HPDE6-E6E7 (cell line): ENCODE data around the gene LANCL3.
"Not testable (repeated sequence)": the region's sequence is repeated elsewhere in the genome, so short reads cannot be mapped to it uniquely, and the experiment has no call there.

Experiments used
- DNase-seq: peaks from one replicate; pipeline ENCODE4 v3.0.0; 2011; ENCODE audit warnings: missing footprints; ENCODE audit errors: extremely low spot score

LANCL3 gene

DNA sequence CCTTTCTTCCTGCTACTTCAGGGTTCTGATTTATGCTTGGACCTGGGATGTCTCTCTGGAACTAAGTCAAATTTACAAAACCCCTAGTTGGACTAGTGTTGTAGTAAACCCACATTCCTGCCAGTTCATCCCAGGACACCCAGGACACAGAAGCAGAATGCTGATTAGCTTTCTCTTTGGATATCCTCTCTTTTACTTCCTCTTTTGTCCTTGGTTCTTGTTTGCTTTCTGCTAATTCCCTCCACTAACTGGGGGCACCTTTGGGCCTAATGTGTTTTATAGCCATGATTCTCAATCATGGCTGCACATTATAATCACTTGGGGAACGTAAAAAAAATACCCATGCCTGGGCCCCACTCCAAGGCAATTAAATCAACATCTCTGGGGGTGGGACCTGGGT, 42.5 kb downstream of the LANCL3 start:
- DNase-seq, result no peak

DNA sequence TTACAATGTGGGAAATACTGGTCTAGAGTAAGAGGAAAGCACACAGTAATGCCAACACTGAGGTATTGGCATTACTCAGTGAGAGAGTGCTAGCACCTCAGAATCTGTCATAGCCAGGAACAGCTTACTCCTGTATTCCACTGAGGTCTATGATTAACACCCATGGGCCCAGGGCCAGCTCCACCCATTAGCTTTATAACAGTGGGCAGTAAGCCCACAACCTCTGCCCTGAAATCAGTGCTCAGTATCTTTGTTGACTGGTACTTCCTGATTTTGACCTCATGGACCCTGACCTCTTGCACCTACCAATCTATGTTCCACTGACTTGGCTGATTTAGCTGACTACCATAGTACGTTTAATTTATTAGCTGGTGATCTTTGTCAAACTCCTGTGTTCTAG, 56.1 kb downstream of the LANCL3 start:
- DNase-seq, result no peak

DNA sequence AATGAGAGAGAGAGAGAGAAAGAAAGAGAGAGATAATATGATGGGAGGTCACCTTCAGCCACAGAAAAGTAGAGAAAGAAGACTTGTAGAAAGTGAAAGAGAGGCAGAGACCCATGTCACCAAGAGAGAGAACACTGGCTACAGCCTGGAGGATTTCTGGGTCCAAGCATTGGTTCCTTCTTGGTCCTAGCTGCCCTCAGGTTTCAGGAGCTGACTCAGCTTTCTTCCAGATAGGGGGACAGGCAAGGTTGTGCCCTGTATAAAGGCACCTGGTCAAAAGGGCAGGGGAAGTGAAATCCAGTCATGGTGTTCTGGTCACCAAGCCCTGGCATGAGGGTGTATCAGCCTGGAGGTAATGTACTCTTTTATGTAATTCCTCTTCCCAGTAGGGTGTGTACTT, 66.6 kb downstream of the LANCL3 start:
- no peak for DNase-seq

DNA sequence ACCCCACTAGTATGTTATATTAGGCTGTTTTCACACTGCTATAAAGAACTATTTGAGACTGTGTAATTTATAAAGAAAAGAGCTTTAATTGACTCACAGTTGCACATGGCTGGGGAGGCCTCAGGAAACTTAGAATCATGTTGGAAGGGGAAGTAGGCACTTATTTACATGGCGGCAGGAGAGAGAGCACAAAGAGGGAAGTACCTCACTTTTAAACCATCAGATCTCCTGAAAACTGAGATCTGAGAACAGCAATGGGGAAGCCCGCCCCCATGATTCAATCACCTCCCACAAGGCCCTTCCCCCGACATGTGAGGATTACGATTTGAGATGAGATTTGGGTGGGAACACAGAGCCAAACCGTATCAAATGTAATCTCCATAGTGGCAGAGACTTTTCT, 68.7 kb downstream of the LANCL3 start:
- DNase-seq, result no peak

DNA sequence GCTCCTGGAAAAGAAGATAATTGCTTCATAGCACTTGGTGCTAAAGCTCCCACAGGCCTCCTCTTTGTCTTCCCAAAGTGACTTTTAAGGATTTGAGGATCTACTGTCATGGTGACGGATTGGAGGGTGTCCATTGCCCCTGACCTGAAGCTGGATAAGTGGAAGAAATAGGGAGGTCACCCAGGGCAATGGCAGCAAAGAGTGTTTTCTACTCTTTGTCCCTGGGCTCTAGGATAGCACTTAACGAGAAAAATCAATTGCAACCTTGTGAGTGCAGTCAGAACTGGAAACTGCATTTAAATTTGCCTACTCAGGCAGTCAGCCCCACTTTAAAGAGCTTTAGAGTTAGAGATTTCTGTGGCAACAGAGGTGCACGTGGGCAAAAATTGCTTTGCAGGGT, 70.4 kb downstream of the LANCL3 start:
- no peak for DNase-seq

DNA sequence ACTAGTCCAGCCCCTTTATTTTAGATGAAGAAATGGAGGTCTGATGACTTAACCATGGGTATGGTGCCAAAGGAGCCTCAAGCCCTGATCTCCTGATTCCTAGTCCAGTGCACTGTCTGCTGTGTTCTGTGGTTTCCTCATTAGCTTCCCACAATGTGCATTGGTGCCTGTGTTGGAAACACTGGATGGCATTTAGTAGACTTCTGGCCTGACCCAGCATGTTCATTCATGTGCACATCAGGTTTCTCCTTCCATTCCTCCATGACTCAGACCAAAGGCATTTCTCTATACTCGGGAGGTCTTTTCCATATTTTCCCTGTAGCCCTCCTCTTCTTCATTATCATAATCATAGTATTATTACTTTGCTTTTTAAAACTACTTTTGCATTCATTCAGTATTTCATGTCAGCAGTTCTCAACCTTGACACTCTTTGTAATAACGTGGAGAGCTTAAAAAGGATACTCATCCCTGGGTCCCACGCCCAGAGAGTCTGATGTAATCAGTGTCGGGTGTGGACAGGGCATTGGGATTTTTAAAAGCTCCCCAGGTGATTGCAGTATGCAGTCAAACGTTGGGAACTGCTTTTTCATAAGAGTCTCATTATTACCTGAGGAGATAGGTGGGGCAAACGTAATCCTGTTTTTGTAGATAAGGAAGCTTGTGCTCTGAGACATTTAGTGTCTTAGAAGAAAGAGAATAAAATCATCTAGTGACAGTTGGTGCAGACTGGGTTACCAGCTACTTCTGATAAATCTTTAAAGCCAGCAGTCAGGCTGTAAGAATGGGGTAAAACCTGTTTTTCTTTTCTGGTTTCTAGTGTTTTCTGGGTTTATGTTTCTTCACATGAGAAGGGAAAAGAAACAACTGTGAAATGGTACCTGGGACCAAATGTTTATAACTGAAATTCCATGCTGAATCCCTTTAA, 73.2 kb downstream of the LANCL3 start:
- peak; percentile 31 for DNase-seq

DNA sequence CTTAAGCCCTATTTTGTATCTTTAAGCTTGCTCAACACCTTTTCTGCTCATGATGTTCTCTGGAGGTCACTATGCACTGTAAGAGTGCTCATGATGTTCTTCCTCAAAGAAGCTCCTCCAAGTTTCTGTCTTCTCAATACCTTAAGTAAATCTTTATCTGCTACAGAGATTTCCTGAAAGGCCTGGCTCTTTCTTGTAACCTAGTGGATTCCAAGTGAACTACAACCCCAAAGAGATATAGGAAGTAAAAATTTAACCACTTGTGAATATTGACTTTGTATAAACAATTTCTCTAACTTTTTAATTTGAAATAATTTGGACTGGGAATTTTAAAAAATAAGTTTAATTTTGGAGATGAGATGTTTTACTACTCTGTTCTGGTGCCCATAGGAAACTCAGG, 74.8 kb downstream of the LANCL3 start:
- no peak for DNase-seq

DNA sequence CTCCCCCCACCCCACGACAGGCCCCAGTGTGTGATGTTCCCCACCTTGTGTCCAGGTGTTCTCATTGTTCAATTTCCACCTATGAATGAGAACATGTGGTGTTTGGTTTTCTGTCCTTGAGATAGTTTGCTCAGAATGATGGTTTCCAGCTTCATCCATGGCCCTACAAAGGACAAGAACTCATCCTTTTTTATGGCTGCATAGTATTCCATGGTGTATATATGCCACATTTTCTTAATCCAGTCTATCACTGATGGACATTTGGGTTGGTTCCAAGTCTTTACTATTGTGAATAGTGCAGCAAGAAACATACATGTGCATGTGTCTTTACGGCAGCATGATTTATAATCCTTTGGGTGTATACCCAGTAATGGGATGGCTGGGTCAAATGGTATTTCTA, 79.4 kb downstream of the LANCL3 start:
- DNase-seq, result not testable (repeated sequence)

DNA sequence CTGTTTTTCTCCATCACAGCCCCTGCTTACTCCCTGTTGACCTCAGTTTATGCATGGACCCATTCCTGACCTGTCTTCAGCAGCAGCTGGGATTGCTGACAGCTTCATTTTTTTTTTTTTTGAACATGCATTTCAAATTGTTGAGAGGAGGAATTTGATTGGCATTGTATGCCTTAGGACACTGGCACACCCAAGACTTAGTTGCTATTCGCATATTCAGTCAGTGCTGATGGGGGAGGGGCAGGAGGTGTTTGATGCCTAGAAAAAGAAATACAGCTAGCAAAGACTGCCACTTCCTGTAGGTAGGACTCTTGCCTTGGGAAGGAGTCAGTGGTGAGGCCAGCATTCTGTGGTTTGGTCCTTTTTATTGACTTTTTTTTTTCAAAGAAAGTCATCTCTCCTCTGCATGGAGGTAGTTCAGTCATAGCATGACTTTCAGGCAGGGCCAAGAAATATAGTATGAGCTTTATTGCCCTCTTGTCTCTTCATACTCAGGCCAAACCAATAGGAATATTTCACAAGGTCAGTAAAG, 80.5 kb downstream of the LANCL3 start:
- DNase-seq, result no peak

DNA sequence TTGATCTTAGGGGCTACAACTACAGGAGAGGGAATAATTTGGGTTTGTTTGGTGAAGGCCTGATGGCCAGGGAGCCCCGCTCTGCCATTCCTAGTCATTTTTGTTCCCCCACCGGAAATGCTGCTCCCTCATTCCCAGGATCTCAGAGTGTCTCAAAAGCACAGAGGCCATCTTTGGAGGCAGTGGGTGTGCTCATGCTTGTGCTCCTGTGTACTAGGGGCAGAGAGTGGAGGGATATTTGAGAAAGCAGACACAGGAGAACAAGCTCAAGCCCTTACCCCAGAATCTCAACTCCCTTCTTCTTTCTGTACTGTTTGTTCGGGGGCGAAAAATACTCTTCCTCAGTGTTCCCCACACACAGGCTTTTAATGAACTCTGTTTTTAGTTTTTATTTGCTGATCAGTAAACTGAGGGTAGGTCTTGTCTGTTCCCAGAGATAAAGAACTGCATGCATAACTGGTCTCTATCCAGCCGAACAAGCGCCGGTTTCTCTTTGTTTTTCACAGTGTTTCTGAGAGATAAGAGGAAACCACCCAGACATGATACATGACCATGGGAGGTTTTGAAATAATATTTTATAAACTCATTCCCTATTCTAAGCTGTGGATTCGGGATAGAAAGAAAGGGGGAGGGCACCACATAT, 81.2 kb downstream of the LANCL3 start:
- DNase-seq, result no peak

DNA sequence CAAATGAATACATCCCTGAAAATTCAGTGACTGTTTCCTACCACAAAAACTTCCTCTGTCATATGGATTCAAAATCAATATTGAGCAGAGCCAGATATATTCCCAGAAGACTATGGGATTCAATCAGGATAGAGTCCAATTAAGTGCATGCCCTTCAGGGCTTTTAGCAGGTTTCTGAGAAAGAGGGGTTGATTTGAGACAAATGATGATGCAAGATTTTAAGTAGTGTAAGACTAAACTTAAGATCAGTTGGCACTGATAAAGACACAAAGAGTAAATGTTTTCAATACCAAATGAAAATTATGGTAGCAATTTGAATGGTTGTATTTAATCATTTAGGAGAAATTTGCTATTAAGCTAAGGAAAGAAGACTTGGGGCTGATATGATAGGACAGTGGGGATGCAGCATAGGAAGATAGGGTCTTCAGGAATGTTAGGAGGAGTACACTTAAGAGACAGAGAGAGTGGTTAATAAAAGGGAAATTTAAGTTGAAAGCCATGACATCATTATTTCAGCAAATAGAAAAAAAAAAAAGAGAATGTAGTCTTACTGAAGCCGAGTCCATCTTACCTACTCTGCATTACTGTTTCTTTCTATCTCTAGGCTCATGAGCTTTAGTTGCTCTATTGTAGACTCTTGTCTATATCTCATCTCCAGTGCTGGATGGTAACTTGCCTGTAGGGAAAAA, 82.1 kb downstream of the LANCL3 start:
- no peak for DNase-seq

DNA sequence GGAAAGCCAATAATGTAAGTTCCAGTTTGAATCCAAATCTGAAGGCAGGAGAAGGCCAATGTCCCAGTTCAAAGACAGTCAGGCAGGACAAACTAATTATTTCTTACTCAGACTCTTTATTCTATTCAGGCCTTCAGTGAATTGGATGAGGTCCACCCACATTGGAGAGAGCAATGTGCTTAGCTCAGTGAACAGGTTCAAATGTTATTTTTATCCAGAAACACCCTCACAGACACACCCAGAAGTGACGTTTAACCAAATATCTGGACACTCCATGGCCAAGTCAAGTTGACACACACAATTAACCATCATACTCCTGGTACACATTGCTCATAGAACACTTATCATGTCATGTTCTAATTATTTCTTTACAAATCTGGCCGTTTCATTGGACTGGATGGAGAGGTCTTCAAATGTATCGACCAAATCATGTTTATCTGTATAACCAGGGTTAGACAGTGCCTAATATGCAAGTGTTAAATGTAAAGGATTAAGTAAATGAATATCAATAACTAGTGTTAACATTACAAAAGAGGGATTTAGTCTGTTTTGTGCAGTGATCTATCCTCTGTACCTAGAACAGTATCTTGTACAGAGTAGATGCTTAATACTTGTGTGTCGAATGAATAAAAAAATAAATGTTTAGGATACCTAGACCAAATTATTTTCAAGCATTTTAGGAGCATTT, 87.0 kb downstream of the LANCL3 start:
- DNase-seq, result no peak

DNA sequence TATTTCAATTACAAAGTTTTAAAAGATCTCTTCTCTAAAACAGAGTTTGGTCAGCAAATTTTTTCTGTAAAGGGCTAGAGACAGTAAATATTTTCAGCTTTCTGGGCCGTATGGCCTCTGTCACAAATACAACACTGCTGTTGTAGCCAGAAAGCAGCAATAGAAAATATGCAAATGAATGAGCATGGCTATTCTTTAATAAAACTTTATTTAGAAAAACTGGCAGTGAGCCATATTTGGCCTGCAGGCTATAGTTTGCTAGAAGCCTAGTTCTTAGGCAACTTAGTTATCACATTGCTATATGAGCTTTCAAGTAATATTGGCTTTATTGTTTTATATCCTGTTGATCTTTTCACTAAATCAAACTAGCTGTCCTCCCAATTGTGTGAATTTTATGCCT, 87.6 kb downstream of the LANCL3 start:
- DNase-seq, result no peak

DNA sequence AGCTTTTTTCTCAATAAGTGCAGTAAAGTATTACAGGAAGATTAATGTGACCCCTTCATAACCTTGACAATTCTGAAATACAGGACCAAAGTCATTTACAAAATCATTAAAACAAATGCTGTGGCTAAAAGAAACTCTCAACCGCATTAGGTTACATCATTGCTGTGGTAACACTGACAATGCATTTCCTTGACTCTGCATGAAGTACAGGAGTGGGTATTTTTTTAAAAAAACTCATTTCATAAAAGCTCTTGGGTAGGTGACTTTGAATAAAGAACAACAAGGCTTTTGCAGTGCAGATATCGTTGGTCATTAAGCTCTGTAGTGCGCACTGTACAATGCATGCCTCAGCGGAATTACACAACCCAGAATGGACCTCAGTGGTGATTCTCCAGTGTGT, 90.7 kb downstream of the LANCL3 start:
- DNase-seq, result no peak

DNA sequence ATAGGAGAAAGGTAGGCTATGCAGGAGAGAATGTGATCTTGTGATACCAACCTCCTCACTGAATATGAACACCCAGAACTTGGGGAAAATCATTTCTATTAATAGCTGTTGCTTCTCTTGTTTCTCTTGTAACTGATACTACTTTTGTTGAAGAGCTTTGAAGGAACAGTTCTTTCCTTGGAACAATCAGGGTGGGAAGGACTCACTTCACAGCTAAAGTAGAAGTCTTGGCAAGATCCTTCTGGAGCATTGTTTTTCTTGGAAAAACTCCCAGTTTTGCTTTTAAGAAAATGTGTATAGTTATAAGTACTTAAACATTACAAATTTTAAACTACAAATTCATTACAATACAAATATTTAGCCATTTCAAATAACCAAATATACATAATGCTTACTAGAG, 95.1 kb downstream of the LANCL3 start:
- no peak for DNase-seq

DNA sequence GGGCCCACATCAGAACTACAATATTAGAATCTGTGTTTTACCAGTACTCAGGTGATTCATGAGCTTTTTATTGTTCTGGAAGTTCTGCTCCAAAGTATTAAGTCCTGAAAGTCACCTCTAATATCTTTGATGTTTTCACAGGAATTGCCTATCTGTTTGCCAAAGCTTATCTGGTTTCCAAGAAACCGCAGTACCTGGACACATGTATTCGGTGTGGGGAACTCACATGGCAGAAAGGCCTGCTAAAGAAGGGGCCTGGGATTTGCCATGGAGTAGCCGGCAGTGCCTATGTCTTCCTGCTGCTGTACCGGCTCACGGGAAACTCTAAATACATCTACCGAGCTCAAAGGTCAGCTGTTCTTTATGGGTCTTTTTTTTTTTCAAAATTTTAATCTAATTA, 95.7 kb downstream of the LANCL3 start:
- DNase-seq, result no peak

DNA sequence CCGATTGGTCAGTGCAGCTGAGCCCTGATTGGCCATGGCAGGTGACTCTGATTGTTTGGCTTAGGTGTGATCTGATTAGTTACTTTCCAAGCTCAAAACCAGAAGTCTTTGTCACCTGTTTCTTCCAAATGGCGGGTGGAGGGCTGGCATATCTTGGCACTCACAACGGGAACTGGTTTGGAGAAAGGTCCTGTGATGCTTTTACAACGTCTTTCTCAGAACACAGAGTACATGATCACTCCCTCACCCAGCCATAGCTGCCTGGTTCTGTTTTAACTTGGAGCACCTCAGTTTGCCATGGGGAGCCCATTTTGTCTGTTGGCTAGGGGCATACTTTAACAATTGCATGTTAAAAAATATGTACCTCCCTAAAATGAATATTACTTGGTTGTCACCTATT, 101.1 kb downstream of the LANCL3 start:
- no peak for DNase-seq

DNA sequence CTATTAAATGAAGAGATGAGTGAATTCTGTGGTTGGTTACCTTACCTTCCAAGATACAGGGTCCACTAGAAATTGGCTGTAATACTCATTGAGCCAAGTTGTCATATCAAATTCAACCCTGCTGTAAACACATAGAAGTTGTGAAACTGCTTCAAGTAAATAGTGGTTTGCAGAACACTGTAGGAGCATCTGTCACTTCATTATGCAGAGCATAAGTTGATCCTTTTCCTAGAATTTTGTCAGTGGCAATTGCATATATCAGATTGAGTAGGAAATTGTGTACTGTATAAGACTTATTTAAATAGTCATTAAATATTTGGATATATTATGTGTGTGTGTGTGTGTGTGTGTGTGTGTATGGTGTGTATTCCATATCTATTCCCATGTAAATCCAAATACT, 105.3 kb downstream of the LANCL3 start:
- no peak for DNase-seq

DNA sequence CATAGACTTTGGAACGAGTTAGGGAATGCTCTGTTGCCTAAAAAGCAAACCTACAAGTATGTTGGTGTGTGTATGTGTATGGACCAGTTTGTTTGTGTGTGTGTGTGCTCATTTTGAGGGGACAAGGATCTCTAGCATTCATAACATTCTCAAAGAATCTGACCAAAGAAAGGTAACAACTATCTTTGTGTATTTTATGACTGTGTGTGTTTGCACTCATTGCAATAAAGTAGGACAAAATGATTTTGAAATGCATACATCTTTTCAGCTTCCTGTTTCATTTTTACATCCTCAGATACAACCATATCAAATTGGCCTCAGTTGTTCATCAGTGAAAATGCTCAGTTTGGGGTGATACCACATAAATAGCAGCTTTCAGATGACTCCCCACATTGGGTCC, 105.8 kb downstream of the LANCL3 start:
- DNase-seq, result no peak

DNA sequence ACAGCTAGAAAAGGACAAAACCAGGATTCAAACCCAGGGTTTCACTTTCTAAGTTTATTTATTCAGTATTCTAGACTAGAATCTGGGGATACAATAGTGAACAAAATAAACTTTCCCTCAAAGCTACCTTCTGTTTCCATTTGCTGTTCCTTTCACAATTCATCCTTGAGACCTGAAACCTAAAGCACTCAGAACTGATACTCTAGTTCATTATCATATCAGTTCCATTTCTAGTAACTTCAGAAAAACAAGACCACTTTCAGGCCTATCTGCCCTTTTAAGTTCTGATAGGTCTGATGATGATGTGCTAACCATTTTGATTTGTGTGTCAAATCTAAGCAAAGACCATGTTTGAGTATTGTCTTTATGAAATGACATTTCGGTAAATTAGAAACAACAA, 106.3 kb downstream of the LANCL3 start:
- DNase-seq, result no peak

DNA sequence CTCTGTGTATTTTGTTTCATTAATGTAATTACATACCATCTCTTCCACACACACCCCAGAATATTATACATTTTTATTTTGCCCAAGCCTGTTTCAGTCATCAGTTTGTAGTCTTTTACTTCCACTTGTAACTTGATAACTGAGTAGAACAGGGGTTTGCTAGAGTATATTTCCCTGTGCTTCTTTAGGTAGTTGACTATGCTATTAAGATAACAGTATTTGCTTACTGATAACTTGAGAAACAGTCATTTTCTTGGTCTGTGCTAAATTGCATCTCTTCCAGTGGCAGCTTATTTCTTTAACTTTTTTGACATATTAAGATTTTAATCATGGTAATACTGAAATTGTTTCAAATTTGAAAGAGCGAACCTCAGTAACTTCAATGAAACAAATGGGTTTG, 107.1 kb downstream of the LANCL3 start:
- no peak for DNase-seq

DNA sequence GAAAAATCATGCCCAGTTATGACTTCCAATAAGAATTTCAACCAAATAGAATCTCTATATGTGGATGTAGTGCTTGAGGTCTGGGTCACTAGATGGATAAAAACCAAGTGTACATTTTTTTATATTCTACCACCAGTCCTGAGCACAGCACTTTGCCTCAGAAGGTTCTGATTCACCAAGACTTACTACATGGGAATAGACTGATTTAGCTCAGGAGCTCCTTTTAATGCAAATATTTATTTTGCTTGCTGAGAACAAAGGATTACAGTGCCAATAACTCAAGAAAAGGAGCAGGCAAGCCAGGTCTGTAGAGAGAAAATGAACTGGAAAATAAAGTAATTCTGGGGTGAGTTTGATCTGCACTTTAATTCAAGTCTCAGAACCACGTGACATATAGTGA, 107.8 kb downstream of the LANCL3 start:
- no peak for DNase-seq
